ENCODE measurements around the gene LARP4. TPM values are rescaled to one million over a fixed set of nuclear protein-coding genes. Genes with fewer than 3 reads are reported as not detected.

LARP4 gene
- total and polyA plus RNA-seq, 2 donors (not counting 1 experiment from before 2014, with no cell fraction given) = 33.9 TPM

- Histone ChIP-seq H3K4me2 (ENCODE audit: extremely low read depth, insufficient read depth, low read length) (no peak overlapping the region), H3K4me3 (replicated peaks in 1 of 4; ENCODE audit: control extremely low read depth in 1 of 4, insufficient read depth in 1 of 4, low read depth in 3 of 4, low read length in 4 of 4) (no peak overlapping the region), H3K9ac (ENCODE audit: insufficient read depth, low read length) (no peak overlapping the region), H3K36me3 (ENCODE audit: control insufficient read depth, insufficient read depth, low read length) (no peaks in the 10 kb centered on the region), H3K27me3 (ENCODE audit: control insufficient read depth, insufficient read depth, low read length) (no peaks in the 10 kb centered on the region), H2AFZ (ENCODE audit: low read length) (no peak overlapping the region), H3K79me2 (ENCODE audit: control insufficient read depth, insufficient read depth, low read length) (no peaks in the 10 kb centered on the region), H3K4me1 (ENCODE audit: control insufficient read depth, extremely low read depth, insufficient read depth, low read length) (peaks cover 12% of the 10 kb centered on the region), H4K20me1 (ENCODE audit: control insufficient read depth, extremely low read depth, insufficient read depth, low read length) (no peaks in the 10 kb centered on the region), H3K27ac (ENCODE audit: insufficient read depth, low read length) (no peak overlapping the region), H3K9me3 (ENCODE audit: control insufficient read depth, insufficient read depth, low read depth, low read length) (no peaks in the 10 kb centered on the region)
- no peak for TF ChIP-seq EZH2 (IDR thresholded peaks at IDR 0.05; ENCODE audit: low read length, missing control alignments)
- no peak for TF ChIP-seq CTCF (conservative IDR thresholded peaks at IDR 0.05 in 1 of 2, IDR thresholded peaks at IDR 0.05 in 1 of 2; ENCODE audit: low read depth in 1 of 2, low read length in 2 of 2)
- DNase-seq (ENCODE audit: low read depth in 2 of 2) = no peak
Measured at GRCh38 chr12:50394469-50395029, 6.1 kb upstream of the LARP4 start.

GRCh38 chr12:50397117-50397650, 3.5 kb upstream of the LARP4 start:
- H3K79me2 ChIP-seq (ENCODE audit: control insufficient read depth, insufficient read depth, low read length) = peaks cover 14% of the 10 kb centered on the region
- H3K27ac ChIP-seq (ENCODE audit: insufficient read depth, low read length) = no peak overlapping the region
- no peak overlapping the region for H3K4me3 ChIP-seq (replicated peaks in 1 of 4; ENCODE audit: control extremely low read depth in 1 of 4, insufficient read depth in 1 of 4, low read depth in 3 of 4, low read length in 4 of 4)
- no peaks in the 10 kb centered on the region for H3K9me3 ChIP-seq (ENCODE audit: control insufficient read depth, insufficient read depth, low read depth, low read length)
- no peak overlapping the region for H3K4me2 ChIP-seq (ENCODE audit: extremely low read depth, insufficient read depth, low read length)
- H2AFZ ChIP-seq (ENCODE audit: low read length) = no peak overlapping the region
- H3K9ac ChIP-seq (ENCODE audit: insufficient read depth, low read length) = no peak overlapping the region
- no peaks in the 10 kb centered on the region for H3K36me3 ChIP-seq (ENCODE audit: control insufficient read depth, insufficient read depth, low read length)
- peak in 1 of 2 donors; percentile 16 for DNase-seq (ENCODE audit: low read depth in 2 of 2)
- TF ChIP-seq CTCF (conservative IDR thresholded peaks at IDR 0.05 in 1 of 2, IDR thresholded peaks at IDR 0.05 in 1 of 2; ENCODE audit: low read depth in 1 of 2, low read length in 2 of 2) (no peak), EZH2 (IDR thresholded peaks at IDR 0.05; ENCODE audit: low read length, missing control alignments) (no peak)
- no peaks in the 10 kb centered on the region for H3K27me3 ChIP-seq (ENCODE audit: control insufficient read depth, insufficient read depth, low read length)
- H4K20me1 ChIP-seq (ENCODE audit: control insufficient read depth, extremely low read depth, insufficient read depth, low read length) = no peaks in the 10 kb centered on the region
- peaks cover 2% of the 10 kb centered on the region for H3K4me1 ChIP-seq (ENCODE audit: control insufficient read depth, extremely low read depth, insufficient read depth, low read length)

GRCh38 chr12:50398931-50399330, 1.8 kb upstream of the LARP4 start:
- Histone ChIP-seq H2AFZ (ENCODE audit: low read length) (no peak overlapping the region), H3K4me2 (ENCODE audit: extremely low read depth, insufficient read depth, low read length) (no peak overlapping the region), H3K27ac (ENCODE audit: insufficient read depth, low read length) (no peak overlapping the region), H4K20me1 (ENCODE audit: control insufficient read depth, extremely low read depth, insufficient read depth, low read length) (no peaks in the 10 kb centered on the region), H3K27me3 (ENCODE audit: control insufficient read depth, insufficient read depth, low read length) (no peaks in the 10 kb centered on the region), H3K4me1 (ENCODE audit: control insufficient read depth, extremely low read depth, insufficient read depth, low read length) (peaks cover 2% of the 10 kb centered on the region), H3K9me3 (ENCODE audit: control insufficient read depth, insufficient read depth, low read depth, low read length) (no peaks in the 10 kb centered on the region), H3K4me3 (replicated peaks in 1 of 4; ENCODE audit: control extremely low read depth in 1 of 4, insufficient read depth in 1 of 4, low read depth in 3 of 4, low read length in 4 of 4) (no peak overlapping the region), H3K36me3 (ENCODE audit: control insufficient read depth, insufficient read depth, low read length) (no peaks in the 10 kb centered on the region), H3K9ac (ENCODE audit: insufficient read depth, low read length) (no peak overlapping the region), H3K79me2 (ENCODE audit: control insufficient read depth, insufficient read depth, low read length) (peaks cover 30% of the 10 kb centered on the region)
- DNase-seq (ENCODE audit: low read depth in 2 of 2) = no peak
- TF ChIP-seq EZH2 (IDR thresholded peaks at IDR 0.05; ENCODE audit: low read length, missing control alignments) = no peak
- no peak for TF ChIP-seq CTCF (conservative IDR thresholded peaks at IDR 0.05 in 1 of 2, IDR thresholded peaks at IDR 0.05 in 1 of 2; ENCODE audit: low read depth in 1 of 2, low read length in 2 of 2)
